SU-DHL-6 (cell line): ENCODE measurements around the gene GBF1.

Experiments used
- H2AFZ ChIP-seq: fragments of 200-600 bp; sonication (generic); 2 replicates; pipeline ENCODE4 v1.6.1; 2014; ENCODE audit warnings: low read depth, mild to moderate bottlenecking, moderate library complexity, mixed read lengths, antibody characterized with exemption, low read length; ENCODE audit not compliant: severe bottlenecking
- H3F3A ChIP-seq: fragments of 200-600 bp; shearing (Covaris generic); 2 replicates; pipeline ENCODE4 v1.6.0; 2016; ENCODE audit warnings: antibody characterized with exemption, mild to moderate bottlenecking; ENCODE audit not compliant: insufficient read depth
- H3K27ac ChIP-seq: fragments of 200-600 bp; sonication (generic); 2 replicates; pipeline ENCODE4 v1.5.1; 2016; ENCODE audit warnings: low read depth, mild to moderate bottlenecking, low read length, moderate library complexity, mixed read lengths
- H3K27me3 ChIP-seq: fragments of 200-600 bp; sonication (generic), shearing (Covaris generic); 2 replicates; pipeline ENCODE4 v1.6.0; 2014; ENCODE audit warnings: mild to moderate bottlenecking, low read length
- H3K36me3 ChIP-seq: fragments of 200-600 bp; sonication (generic); 2 replicates; pipeline ENCODE4 v1.6.1; 2014; ENCODE audit warnings: mild to moderate bottlenecking, low read length, mixed read lengths
- H3K4me2 ChIP-seq: fragments of 300-600, 200-600 bp; shearing (Covaris generic), sonication (generic); 2 replicates; pipeline ENCODE4 v1.6.0; 2014; ENCODE audit warnings: low read length, low read depth, mild to moderate bottlenecking; ENCODE audit not compliant: poor library complexity, severe bottlenecking
- H3K4me3 ChIP-seq: fragments of 200-600 bp; sonication (generic); 2 replicates; pipeline ENCODE4 v1.5.1; 2014; ENCODE audit warnings: antibody characterized with exemption, low read length, mild to moderate bottlenecking, mixed read lengths; ENCODE audit not compliant: insufficient read depth, poor library complexity, severe bottlenecking
- H3K79me2 ChIP-seq: fragments of 200-600 bp; sonication (generic); 2 replicates; pipeline ENCODE4 v1.6.1; 2014; ENCODE audit warnings: mild to moderate bottlenecking, low read length, moderate library complexity; ENCODE audit not compliant: insufficient read depth
- H3K9ac ChIP-seq: fragments of 200-600 bp; sonication (generic); 2 replicates; pipeline ENCODE4 v1.7.0; 2014; ENCODE audit warnings: mild to moderate bottlenecking, low read length
- H3K9me2 ChIP-seq: fragments of 200-600 bp; sonication (generic); replicated peaks from 2 replicates; pipeline ENCODE4 v1.6.1; 2014; ENCODE audit warnings: low read length; ENCODE audit not compliant: insufficient read depth
- H3K9me3 ChIP-seq: fragments of 200-600 bp; sonication (generic); 2 replicates; pipeline ENCODE4 v1.6.1; 2014; ENCODE audit warnings: low read length, mixed read lengths; ENCODE audit not compliant: insufficient read depth
- H4K20me1 ChIP-seq: fragments of 200-600 bp; sonication (generic); 2 replicates; pipeline ENCODE4 v1.6.1; 2014; ENCODE audit warnings: low read depth, mild to moderate bottlenecking, antibody characterized with exemption, low read length, moderate library complexity, mixed read lengths
- EZH2phosphoT487 ChIP-seq: fragments of 200-600 bp; sonication (generic), shearing (Covaris generic); conservative IDR thresholded peaks from 2 replicates; pipeline ENCODE4 v1.6.1; 2018; ENCODE audit warnings: mild to moderate bottlenecking, antibody characterized with exemption, low read length, moderate library complexity, mixed read lengths
- TF ChIP-seq, protein P1 (sequence below): fragments of 200-600 bp; sonication (generic); IDR thresholded peaks from one replicate; pipeline ENCODE4 v1.5.1; 2017; ENCODE audit warnings: antibody characterized with exemption, mild to moderate bottlenecking, low read length, moderate library complexity; ENCODE audit not compliant: insufficient read depth, poor library complexity, severe bottlenecking

GBF1 gene

DNA sequence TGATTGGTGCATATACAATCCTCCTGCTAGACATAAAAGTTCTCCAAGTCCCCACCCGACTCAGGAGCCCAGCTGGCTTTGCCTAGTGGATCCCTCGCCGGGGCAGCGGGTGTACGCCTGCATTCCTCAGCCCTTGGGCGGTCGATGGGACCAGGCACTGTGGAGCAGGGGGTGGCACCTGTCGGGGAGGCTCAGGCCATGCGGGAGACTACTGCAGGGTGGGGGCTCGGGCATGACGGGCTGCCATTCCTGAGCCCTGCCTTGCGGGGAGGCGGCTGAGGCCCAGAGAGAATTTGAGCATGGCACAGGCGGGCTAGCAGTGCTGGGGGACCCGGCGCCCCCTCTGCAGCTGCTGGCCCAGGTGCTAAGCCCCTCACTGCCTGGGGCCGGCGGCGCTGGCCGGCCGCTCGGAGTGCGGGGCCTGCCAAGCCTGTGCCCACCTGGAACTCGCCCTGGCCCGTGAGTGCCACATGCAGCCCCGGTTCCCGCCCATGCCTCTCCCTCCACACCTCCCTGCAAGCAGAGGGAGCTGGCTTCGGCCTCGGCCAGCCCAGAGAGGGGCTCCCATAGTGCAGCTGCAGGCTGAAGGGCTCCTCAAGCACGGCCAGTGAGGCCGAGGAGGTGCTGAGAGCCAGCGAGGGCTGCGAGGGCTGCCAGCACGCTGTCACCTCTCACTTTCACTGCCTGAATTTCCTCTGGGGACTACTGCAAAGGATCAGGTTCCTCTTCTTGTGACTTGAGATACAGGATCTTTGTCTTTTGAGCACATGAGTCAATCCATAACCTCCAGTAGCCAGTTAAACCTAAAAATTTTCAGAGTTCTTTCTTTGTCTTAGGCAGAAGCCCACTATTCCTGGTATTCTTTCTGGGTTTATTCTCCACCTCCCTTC, 44.3 kb upstream of the GBF1 start:
- TF ChIP-seq EZH2phosphoT487, result no peak
- TF ChIP-seq, protein P1, sequence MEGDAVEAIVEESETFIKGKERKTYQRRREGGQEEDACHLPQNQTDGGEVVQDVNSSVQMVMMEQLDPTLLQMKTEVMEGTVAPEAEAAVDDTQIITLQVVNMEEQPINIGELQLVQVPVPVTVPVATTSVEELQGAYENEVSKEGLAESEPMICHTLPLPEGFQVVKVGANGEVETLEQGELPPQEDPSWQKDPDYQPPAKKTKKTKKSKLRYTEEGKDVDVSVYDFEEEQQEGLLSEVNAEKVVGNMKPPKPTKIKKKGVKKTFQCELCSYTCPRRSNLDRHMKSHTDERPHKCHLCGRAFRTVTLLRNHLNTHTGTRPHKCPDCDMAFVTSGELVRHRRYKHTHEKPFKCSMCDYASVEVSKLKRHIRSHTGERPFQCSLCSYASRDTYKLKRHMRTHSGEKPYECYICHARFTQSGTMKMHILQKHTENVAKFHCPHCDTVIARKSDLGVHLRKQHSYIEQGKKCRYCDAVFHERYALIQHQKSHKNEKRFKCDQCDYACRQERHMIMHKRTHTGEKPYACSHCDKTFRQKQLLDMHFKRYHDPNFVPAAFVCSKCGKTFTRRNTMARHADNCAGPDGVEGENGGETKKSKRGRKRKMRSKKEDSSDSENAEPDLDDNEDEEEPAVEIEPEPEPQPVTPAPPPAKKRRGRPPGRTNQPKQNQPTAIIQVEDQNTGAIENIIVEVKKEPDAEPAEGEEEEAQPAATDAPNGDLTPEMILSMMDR, result no peak

DNA sequence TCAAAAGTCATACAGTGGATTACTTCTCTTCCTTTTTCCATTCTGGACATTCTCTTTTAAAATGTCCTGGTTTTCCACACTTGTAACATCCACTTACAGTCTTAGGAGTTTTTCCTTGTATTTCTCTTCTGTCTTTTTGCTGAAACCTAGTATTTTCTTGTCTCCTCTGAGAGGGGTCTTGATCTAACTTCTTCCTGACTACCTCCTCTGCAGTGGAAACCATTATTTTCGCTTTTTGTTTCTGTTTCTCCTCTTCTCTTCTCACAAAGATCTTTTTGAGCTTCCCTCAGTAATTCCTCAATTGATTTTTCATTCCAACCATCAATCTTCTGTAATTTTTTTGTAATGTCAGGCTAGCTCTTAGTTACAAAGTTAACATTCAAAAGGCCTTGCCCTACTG, 42.9 kb upstream of the GBF1 start:
- no peak overlapping the region for H3K27ac ChIP-seq
- H4K20me1 ChIP-seq, result no peaks in the 10 kb centered on the region
- H3K36me3 ChIP-seq, result no peaks in the 10 kb centered on the region
- TF ChIP-seq EZH2phosphoT487, result no peak
- TF ChIP-seq, protein P1, result no peak
- no peak overlapping the region for H3K4me3 ChIP-seq
- H3F3A ChIP-seq, result no peaks in the 10 kb centered on the region
- no peaks in the 10 kb centered on the region for H3K79me2 ChIP-seq
- H3K27me3 ChIP-seq, result no peaks in the 10 kb centered on the region
- H3K9me2 ChIP-seq, result no peaks in the 10 kb centered on the region
- H3K9me3 ChIP-seq, result peaks cover 14% of the 10 kb centered on the region; the same call in 1 of the 2 replicates
- H3K9ac ChIP-seq, result no peak overlapping the region
- H2AFZ ChIP-seq, result no peak overlapping the region
- H3K4me2 ChIP-seq, result no peak overlapping the region

More for the DNA sequence above, 44.3 kb upstream of the GBF1 start:
- Histone ChIP-seq H3K4me3 (no peak overlapping the region), H3K27ac (no peak overlapping the region), H3K9me2 (no peaks in the 10 kb centered on the region), H3K9ac (no peak overlapping the region), H3K4me2 (no peak overlapping the region), H3F3A (no peaks in the 10 kb centered on the region), H2AFZ (no peak overlapping the region), H4K20me1 (no peaks in the 10 kb centered on the region), H3K27me3 (no peaks in the 10 kb centered on the region), H3K9me3 (peaks cover 14% of the 10 kb centered on the region; the same call in 1 of the 2 replicates), H3K79me2 (no peaks in the 10 kb centered on the region), H3K36me3 (no peaks in the 10 kb centered on the region)

DNA sequence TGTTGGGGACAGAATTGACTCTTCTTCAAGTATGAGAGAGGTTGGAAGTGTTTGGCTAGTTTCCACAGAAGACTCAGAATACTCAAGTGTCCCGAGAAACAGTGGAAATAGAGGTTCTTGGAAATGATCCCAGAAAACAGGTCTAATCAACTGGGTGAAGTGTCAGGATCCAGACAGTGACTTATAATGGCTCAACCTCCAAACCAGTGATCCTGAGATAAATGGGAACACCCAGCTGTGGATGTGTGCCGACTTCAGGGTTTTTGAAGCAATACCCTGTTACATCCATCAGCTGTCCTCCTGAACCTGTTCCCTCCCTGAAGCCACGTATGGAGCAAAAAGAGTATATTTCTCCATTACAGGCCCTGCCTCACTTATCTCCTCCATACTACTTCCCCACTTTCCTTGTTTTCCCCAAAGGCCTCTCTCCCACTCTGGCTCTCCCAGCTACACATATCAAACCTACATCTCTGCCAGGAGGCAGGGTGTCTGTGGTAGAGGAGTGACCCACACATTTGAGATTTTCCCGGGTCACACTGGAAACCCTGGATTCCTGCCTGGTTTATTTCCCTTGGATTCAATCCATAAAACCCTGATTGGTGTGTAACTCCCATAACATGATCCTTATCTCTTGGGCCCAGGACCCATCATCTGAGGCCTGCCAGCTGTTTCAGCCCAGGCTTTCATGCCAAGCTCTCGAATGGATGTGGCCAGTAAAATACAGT, 36.9 kb upstream of the GBF1 start:
- Histone ChIP-seq H3K4me3 (no peak overlapping the region), H3K79me2 (no peaks in the 10 kb centered on the region), H3K36me3 (no peaks in the 10 kb centered on the region), H4K20me1 (no peaks in the 10 kb centered on the region), H2AFZ (no peak overlapping the region), H3K9me3 (peaks cover 12% of the 10 kb centered on the region; the same call in 1 of the 2 replicates), H3F3A (no peaks in the 10 kb centered on the region), H3K4me2 (no peak overlapping the region), H3K9me2 (no peaks in the 10 kb centered on the region), H3K27me3 (no peaks in the 10 kb centered on the region), H3K27ac (no peak overlapping the region), H3K9ac (no peak overlapping the region)
- TF ChIP-seq, protein P1, result no peak
- TF ChIP-seq EZH2phosphoT487, result no peak
